HCT116 (cell line): ENCODE results near the gene IGFL4.

Source experiments
- ATF3 ChIP-seq: IDR thresholded peaks from 2 replicates; pipeline ENCODE4 v1.6.1; 2012
- CTCF ChIP-seq, 3 experiments: fragments of 200-600 bp in 1 of 3; sonication (generic) in 1 of 3; IDR thresholded peaks in 2 of 3; conservative IDR thresholded peaks in 1 of 3; 2 replicates each; pipeline ENCODE4 v1.5.1; 2012 to 2017; ENCODE audit warnings: low read depth in 2 of 3, low read length in 2 of 3, antibody characterized with exemption in 1 of 3, borderline replicate concordance in 1 of 3, control low read depth in 1 of 3, mild to moderate bottlenecking in 1 of 3, mixed read lengths in 1 of 3, mixed run types in 1 of 3, moderate library complexity in 1 of 3; ENCODE audit not compliant: insufficient read depth in 1 of 3
- POLR2A ChIP-seq: IDR thresholded peaks from 2 replicates; pipeline ENCODE4 v1.7.0; 2011; ENCODE audit warnings: borderline replicate concordance; ENCODE audit not compliant: insufficient read depth, insufficient read length; ENCODE audit errors: extremely low read depth
- RAD21 ChIP-seq: IDR thresholded peaks from 2 replicates; pipeline ENCODE4 v1.6.1; 2012; ENCODE audit warnings: low read depth, mild to moderate bottlenecking
- REST ChIP-seq: IDR thresholded peaks from 2 replicates; pipeline ENCODE4 v1.6.1; 2012; ENCODE audit warnings: low read depth
- YY1 ChIP-seq: IDR thresholded peaks from 2 replicates; pipeline ENCODE4 v1.6.1; 2011; ENCODE audit warnings: low read length, low read depth, moderate library complexity, mild to moderate bottlenecking; ENCODE audit not compliant: insufficient replicate concordance; ENCODE audit errors: extremely low read depth

DNA sequence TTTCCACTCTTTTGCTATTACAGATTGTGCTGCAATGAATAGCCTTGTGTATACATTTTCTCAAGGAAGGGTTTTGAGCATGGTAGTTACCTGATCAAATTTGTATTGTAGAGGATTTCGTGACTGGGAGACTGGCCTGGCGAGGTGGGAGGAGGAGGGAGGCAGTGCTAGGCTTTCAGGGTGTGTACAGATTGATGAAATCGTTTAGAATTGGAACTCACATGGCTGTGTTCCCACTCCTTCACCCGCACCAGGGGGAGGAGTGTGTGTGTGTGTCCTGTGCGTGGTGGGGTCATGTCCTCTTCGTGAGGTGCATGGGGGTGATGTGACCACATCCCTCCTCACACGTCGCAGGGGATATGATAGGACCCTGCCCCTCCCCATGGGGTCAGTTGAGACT lies 26.3 kb downstream of the IGFL4 start:
- TF ChIP-seq POLR2A (no peak), ATF3 (no peak), CTCF (IDR thresholded peaks at IDR 0.05 in 2 of 3, conservative IDR thresholded peaks at IDR 0.05 in 1 of 3; ENCODE audit: borderline replicate concordance in 1 of 3, insufficient read depth in 1 of 3, low read depth in 2 of 3, low read length in 2 of 3) (no peak), RAD21 (no peak), YY1 (no peak), REST (no peak)
